B cell (primary cell): Measurements from ENCODE around the gene CDH5. TPM values are rescaled to one million over a fixed set of nuclear protein-coding genes. Genes with fewer than 3 reads are reported as not detected.

Experiments used
- ATAC-seq: fragments of 200-7000 bp; cut with Tn5 transposase; one replicate; pipeline ENCODE4 v1.10.0; 2021; ENCODE audit warnings: low read depth, mild to moderate bottlenecking, moderate number of reproducible peaks, moderate library complexity
- CTCF ChIA-PET: fragments of 350-600 bp; sonication (Branson Sonifier 250); formaldehyde crosslinking; loops from one replicate; lab custom pipeline; 2021; ENCODE audit warnings: antibody characterized with exemption, inconsistent platforms; lab: Charles Lee
- POLR2A ChIA-PET: fragments of 350-600 bp; sonication (Branson Sonifier 250); formaldehyde crosslinking; loops from one replicate; lab custom pipeline; 2021; ENCODE audit warnings: antibody characterized with exemption; lab: Charles Lee
- DNase-seq: peaks from one replicate; pipeline ENCODE4 v3.0.0; 2013
- H2AFZ ChIP-seq: 2 replicates; pipeline ENCODE4 v1.6.1; 2012; ENCODE audit warnings: mild to moderate bottlenecking, low read depth, low read length; ENCODE audit not compliant: insufficient read depth, poor library complexity, severe bottlenecking
- H3K27ac ChIP-seq, 2 donors: 1 replicate in 1 of 2; 2 replicates in 1 of 2; pipeline ENCODE4 v1.5.1; 2012 to 2013; ENCODE audit warnings: low read length in 2 of 2, mild to moderate bottlenecking in 2 of 2, moderate library complexity in 1 of 2
- H3K27me3 ChIP-seq, 4 experiments: fragments of 200-600 bp in 1 of 4; sonication (generic) in 1 of 4; replicated peaks in 1 of 4; 1 replicate in 2 of 4; 2 replicates in 2 of 4; pipeline versions ENCODE4 v1.6.1 to v1.7.0; 2013 to 2016; ENCODE audit warnings: low read length in 3 of 4, mild to moderate bottlenecking in 2 of 4, mixed read lengths in 1 of 4, moderate library complexity in 1 of 4; ENCODE audit not compliant: insufficient read depth in 4 of 4, control insufficient read depth in 3 of 4; ENCODE audit errors: control extremely low read depth in 1 of 4
- H3K36me3 ChIP-seq, 2 experiments: replicated peaks in 1 of 2; 1 replicate in 1 of 2; 2 replicates in 1 of 2; pipeline versions ENCODE4 v1.6.1 to v1.7.1; 2013; ENCODE audit warnings: low read length in 1 of 2; ENCODE audit not compliant: insufficient read depth in 2 of 2, control insufficient read depth in 1 of 2; ENCODE audit errors: control extremely low read depth in 1 of 2, extremely low read depth in 1 of 2
- H3K4me1 ChIP-seq, 2 donors: fragments of 200-600 bp in 1 of 2; sonication (generic) in 1 of 2; 1 replicate in 1 of 2; 2 replicates in 1 of 2; pipeline versions ENCODE4 v1.5.1 to v1.6.1; 2013 to 2017; ENCODE audit warnings: low read length in 2 of 2; ENCODE audit not compliant: control insufficient read depth in 2 of 2, insufficient read depth in 2 of 2
- H3K4me2 ChIP-seq: replicated peaks from 2 replicates; pipeline ENCODE3; 2012; ENCODE audit warnings: mild to moderate bottlenecking, low read depth, low read length; ENCODE audit not compliant: poor library complexity, severe bottlenecking
- H3K4me3 ChIP-seq, 5 experiments: fragments of 200-600 bp in 1 of 5; sonication (generic) in 1 of 5; 1 replicate in 3 of 5; 2 replicates in 2 of 5; pipeline versions ENCODE4 v1.5.1 to v1.7.0; 2011 to 2016; ENCODE audit warnings: low read length in 4 of 5, mild to moderate bottlenecking in 4 of 5, low read depth in 2 of 5, control low read depth in 1 of 5, moderate library complexity in 1 of 5; ENCODE audit not compliant: insufficient read depth in 1 of 5; ENCODE audit errors: control extremely low read depth in 1 of 5, extremely low read depth in 1 of 5
- H3K79me2 ChIP-seq: fragments of 200-600 bp; sonication (generic); one replicate; pipeline ENCODE4 v1.6.0; 2016; ENCODE audit warnings: low read length; ENCODE audit not compliant: control insufficient read depth, insufficient read depth
- H3K9ac ChIP-seq: fragments of 200-600 bp; sonication (generic); 2 replicates; pipeline ENCODE4 v1.6.1; 2017; ENCODE audit warnings: mild to moderate bottlenecking, low read length, moderate library complexity
- H3K9me3 ChIP-seq, 3 donors: one replicate each; pipeline versions ENCODE4 v1.6.1 to v1.7.1; 2013; ENCODE audit warnings: low read length in 2 of 3; ENCODE audit not compliant: control insufficient read depth in 2 of 3, insufficient read depth in 1 of 3; ENCODE audit errors: control extremely low read depth in 1 of 3
- H4K20me1 ChIP-seq: 2 replicates; pipeline ENCODE4 v1.6.0; 2012; ENCODE audit warnings: mild to moderate bottlenecking, low read length; ENCODE audit not compliant: insufficient read depth, control insufficient read depth, poor library complexity, severe bottlenecking
- H3K27ac Mint-ChIP-seq: one replicate; pipeline ENCODE4 v1.8.0; 2021; ENCODE audit warnings: mixed read lengths
- H3K27me3 Mint-ChIP-seq: one replicate; pipeline ENCODE4 v1.8.0; 2021; ENCODE audit warnings: mixed read lengths
- H3K4me1 Mint-ChIP-seq: one replicate; pipeline ENCODE4 v1.8.0; 2021; ENCODE audit warnings: mixed read lengths
- H3K4me3 Mint-ChIP-seq: one replicate; pipeline ENCODE4 v1.8.0; 2021; ENCODE audit warnings: mixed read lengths
- H3K9me3 Mint-ChIP-seq: one replicate; pipeline ENCODE4 v1.8.0; 2022; ENCODE audit warnings: mixed read lengths; ENCODE audit not compliant: insufficient read depth
- CTCF ChIP-seq: fragments of 200-600 bp; IDR thresholded peaks from one replicate; pipeline ENCODE4 v1.8.0; 2022; ENCODE audit warnings: antibody characterized with exemption, mild to moderate bottlenecking
- EZH2 ChIP-seq: IDR thresholded peaks from 2 replicates; pipeline ENCODE4 v1.6.1; 2012; ENCODE audit warnings: borderline replicate concordance, low read depth, mild to moderate bottlenecking, moderate library complexity, low read length; ENCODE audit not compliant: insufficient read depth, poor library complexity, severe bottlenecking
- WGBS: methylation state at CpG from one replicate; pipeline ENCODE4 v1.1.5; 2013; ENCODE audit warnings: missing lambda C conversion rate; ENCODE audit not compliant: insufficient coverage; 5-methylcytosine and 5-hydroxymethylcytosine counted together
- intact Hi-C: fragments of 100-400 bp; cut with micrococcal nuclease; formaldehyde crosslinking; loops from one replicate; pipeline ENCODE4 v1.10.0; 2022
- polyA plus RNA-seq: library from polyadenylated mRNA; depleted of rRNA; stranded (reverse); fragments of >200 nt; gene quantifications from 2 replicates; pipeline ENCODE4 v1.2.3, GENCODE V29; 2012
- total RNA-seq, 2 donors: library from RNA; stranded (reverse); fragments of 120-200 nt in 1 of 2; gene quantifications; 1 replicate in 1 of 2; 2 replicates in 1 of 2; pipeline versions ENCODE4 v1.2.3 to v1.2.4, GENCODE V29; 2013 to 2022

CDH5 gene
- total and polyA plus RNA-seq, 2 donors (not counting 1 experiment from before 2014, with no cell fraction given), result not detected

DNA sequence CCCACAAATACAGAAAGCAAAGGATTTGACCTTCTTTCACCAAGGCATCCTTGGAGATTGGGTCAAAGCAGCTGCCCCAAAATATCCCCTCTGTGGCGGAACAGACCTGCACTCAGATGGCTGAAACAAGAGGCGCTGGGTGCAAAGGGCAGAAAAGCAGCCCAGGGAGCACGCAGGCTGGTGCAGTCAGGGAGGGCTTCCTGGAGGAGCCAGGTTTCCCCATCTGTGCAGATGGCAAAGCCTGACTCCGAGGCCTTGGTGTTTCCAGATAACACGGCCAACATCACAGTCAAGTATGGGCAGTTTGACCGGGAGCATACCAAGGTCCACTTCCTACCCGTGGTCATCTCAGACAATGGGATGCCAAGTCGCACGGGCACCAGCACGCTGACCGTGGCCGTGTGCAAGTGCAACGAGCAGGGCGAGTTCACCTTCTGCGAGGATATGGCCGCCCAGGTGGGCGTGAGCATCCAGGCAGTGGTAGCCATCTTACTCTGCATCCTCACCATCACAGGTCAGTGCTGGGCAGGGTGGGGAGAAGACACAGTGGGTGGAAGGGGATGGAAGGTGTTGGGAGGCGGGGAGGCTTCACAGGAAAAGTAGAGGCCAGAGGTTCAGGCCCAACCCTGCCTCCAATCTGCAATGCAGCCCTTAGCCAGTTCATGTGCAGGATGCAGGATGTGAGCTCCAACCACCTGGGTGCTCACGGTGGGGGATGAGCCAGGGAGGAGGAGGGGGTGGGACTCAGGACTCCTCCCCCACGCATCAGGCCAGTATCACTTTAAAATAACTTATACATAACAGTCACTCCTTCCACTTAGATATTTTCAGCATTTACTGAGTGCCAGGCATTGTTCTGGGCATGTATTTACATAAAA is 34.3 kb downstream of the CDH5 start:
- Histone ChIP-seq H3K79me2 (no peaks in the 10 kb centered on the region), H3K4me1 (no peaks in the 10 kb centered on the region), H4K20me1 (no peaks in the 10 kb centered on the region), H3K27me3 (peaks cover 0 to 10% (median under 1%) of the 10 kb centered on the region in 4 experiments), H3K36me3 (no peaks in the 10 kb centered on the region), H3K9ac (no peak overlapping the region), H3K27ac (no peak overlapping the region), H3K4me3 (no peak overlapping the region), H2AFZ (no peak overlapping the region), H3K4me2 (no peak overlapping the region), H3K9me3 (no peaks in the 10 kb centered on the region)
- no peak overlapping the region for H3K27ac Mint-ChIP-seq
- ChIA-PET CTCF (interaction anchor here (0.8 kb wide), 1 partner anchor 8 kb away, joined by 3 read pairs; no protein-coding TSS in a partner anchor), POLR2A (no interaction called here)
- TF ChIP-seq CTCF (no peak), EZH2 (no peak)
- WGBS, result 95% methylated on average over 12 of the region's 20 CpGs
- intact Hi-C loops, result no loop called here
- peaks cover 40% of the 10 kb centered on the region for H3K27me3 Mint-ChIP-seq
- DNase-seq (no peak), ATAC-seq (no peak)
- no peaks in the 10 kb centered on the region for H3K9me3 Mint-ChIP-seq
- H3K4me1 Mint-ChIP-seq, result no peaks in the 10 kb centered on the region
- no peak overlapping the region for H3K4me3 Mint-ChIP-seq

GRCh38 chr16:66401610-66402009 is 35.1 kb downstream of the CDH5 start:
- Histone ChIP-seq H3K4me1 (peaks cover 4 to 6% of the 10 kb centered on the region in 2 donors), H3K9me3 (no peaks in the 10 kb centered on the region), H3K27ac (no peak overlapping the region), H3K4me2 (no peak overlapping the region), H4K20me1 (no peaks in the 10 kb centered on the region), H3K9ac (no peak overlapping the region), H2AFZ (no peak overlapping the region), H3K36me3 (no peaks in the 10 kb centered on the region), H3K4me3 (no peak overlapping the region), H3K27me3 (peaks cover 0 to 18% (median 6%) of the 10 kb centered on the region in 4 experiments), H3K79me2 (no peaks in the 10 kb centered on the region)
- 94% methylated on average over 7 of the region's 11 CpGs for WGBS
- peaks cover 2% of the 10 kb centered on the region for H3K4me1 Mint-ChIP-seq
- no peak overlapping the region for H3K27ac Mint-ChIP-seq
- POLR2A ChIA-PET, result no interaction called here
- H3K27me3 Mint-ChIP-seq, result peaks cover 41% of the 10 kb centered on the region
- intact Hi-C loops, result no loop called here
- DNase-seq, result no peak
- no peaks in the 10 kb centered on the region for H3K9me3 Mint-ChIP-seq
- no peak for TF ChIP-seq EZH2
- no peak for TF ChIP-seq CTCF
- CTCF ChIA-PET, result no interaction called here
- no peak overlapping the region for H3K4me3 Mint-ChIP-seq
- ATAC-seq, result no peak
